GM19328 (cell line): Measurements from ENCODE around the gene RASSF5.

Experiments
- ATAC-seq: cut with Tn5 transposase; IDR thresholded peaks from one replicate; pipeline ENCODE4 v1.9.1; 2021; ENCODE audit warnings: mild to moderate bottlenecking, moderate library complexity; ENCODE audit not compliant: unreplicated experiment

RASSF5 gene, protein sequence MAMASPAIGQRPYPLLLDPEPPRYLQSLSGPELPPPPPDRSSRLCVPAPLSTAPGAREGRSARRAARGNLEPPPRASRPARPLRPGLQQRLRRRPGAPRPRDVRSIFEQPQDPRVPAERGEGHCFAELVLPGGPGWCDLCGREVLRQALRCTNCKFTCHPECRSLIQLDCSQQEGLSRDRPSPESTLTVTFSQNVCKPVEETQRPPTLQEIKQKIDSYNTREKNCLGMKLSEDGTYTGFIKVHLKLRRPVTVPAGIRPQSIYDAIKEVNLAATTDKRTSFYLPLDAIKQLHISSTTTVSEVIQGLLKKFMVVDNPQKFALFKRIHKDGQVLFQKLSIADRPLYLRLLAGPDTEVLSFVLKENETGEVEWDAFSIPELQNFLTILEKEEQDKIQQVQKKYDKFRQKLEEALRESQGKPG

DNA sequence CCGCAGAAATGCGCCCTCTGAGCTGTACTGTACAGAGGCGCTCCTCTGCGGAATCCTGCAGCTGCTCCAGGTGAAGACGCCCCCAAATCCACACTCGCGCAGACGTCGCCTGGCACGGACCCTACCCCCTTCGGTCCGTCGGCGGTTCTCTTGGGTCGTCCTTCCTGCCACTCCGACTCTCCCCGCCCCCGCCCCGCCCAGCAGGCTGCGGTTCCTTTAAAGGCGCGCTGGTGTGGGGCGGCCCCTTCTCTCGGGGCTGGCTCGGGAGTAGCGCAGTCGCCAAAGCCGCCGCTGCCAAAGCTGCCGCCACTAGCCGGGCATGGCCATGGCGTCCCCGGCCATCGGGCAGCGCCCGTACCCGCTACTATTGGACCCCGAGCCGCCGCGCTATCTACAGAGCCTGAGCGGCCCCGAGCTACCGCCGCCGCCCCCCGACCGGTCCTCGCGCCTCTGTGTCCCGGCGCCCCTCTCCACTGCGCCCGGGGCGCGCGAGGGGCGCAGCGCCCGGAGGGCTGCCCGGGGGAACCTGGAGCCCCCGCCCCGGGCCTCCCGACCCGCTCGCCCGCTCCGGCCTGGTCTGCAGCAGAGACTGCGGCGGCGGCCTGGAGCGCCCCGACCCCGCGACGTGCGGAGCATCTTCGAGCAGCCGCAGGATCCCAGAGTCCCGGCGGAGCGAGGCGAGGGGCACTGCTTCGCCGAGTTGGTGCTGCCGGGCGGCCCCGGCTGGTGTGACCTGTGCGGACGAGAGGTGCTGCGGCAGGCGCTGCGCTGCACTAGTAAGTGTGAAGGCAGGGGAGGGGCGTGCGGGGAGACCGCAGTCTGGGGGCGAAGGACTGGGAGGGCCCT, at the start of gene RASSF5:
TSS of gene RASSF5 (plus strand) at position 248 of the 846 bp plus-strand sequence. CDS start at position 320, 72 bp downstream.
- peak; percentile 52 for ATAC-seq

DNA sequence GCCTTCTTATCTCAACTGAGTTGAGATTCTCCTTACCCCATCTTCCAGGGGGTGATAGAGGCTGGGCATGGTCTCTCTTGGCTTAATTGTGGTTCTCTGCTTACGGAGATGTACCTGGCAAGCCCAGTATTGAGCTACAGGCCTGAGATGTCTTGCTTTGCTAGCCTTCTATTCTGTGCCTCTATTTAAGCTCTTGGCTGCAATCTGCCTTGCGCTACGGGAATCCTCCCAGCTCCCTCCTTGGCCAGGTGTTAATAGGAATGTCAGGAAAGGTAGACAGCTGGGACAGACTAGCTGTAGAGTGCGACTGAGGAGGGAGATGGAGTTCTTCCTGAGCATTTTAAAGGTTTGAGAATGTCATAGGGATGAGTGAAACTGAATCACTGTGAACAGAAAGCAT, 47.6 kb upstream of the RASSF5 start:
- ATAC-seq = no peak

DNA sequence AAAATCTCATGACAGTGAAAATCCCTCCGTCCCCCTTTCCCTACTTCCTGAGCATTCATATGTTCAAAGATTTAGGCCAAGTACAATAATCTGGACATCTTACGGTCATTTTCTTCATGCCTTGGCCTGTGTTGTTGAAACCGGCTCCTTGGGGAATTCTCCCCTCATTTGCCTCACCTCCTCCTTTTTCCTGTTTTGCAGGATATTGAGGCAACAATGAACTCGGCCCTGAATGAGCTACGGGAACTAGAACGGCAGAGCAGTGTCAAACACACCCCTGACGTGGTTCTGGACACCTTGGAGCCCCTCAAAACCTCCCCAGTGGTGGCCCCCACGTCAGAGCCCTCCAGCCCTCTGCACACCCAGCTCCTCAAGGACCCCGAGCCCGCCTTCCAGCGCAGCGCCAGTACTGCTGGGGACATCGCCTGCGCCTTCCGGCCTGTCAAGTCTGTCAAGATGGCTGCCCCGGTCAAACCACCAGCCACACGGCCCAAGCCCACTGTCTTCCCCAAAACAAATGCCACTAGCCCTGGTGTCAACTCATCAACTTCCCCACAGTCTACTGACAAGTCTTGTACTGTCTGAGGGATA, 46.4 kb upstream of the RASSF5 start:
- ATAC-seq = no peak

DNA sequence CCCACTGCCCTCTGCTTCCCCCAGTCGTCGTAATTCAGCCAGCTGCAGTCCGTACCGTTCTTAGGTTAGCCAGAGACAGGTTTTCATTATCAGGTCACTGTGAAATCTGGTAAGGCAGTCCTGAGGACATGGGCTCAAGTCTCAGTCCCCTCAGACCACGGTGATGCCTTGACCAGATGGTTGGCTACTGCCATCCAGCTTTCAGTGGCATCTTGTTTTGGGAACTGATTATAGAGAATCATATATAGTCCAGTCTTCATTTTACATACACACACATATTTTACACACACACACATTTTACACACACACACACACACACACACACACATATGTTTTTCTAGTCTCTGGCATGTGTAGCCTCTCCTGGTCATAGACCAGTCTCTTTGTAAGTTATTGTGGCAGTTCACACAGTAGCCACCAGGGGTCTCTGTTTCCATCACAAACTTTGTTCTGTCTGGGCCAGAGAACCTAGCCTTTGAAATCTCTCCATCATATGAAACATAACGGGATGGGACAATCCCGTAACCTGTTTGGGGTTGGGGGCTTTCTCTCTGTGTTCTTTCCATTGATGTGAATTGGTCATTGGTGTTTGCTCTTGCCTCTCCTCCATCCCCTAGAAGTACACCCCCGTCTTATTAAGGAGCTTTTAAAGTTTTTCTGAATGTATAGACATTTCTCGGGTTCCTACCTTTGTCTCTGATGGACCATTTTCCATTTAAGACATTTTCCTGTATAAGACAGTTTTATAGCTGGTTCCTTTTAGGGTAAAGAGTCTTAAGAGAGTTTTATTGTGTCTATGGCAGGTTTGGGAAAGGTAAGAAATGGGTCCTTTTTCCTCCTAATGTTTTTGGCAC, 45.5 kb upstream of the RASSF5 start:
- ATAC-seq = no peak

DNA sequence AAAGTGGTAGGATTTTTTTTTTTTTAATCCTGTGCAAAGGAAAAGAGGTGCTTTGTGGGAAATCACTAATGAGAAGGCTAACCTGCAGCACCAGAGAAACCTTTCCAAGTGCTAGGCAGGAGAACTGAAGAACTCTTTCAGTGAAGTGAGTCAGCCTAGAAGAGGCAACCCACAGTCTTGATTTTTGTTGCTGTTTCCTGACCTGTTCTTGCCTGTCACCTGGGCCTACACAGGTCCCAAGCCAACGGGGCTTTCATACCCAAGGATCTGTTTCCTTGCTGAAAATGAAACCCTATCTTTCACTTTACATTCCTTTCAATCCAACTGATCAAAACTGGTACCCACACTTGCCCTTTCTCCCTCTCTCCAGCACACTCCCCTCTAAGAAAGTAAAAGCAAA, 44.2 kb upstream of the RASSF5 start:
- ATAC-seq = no peak

DNA sequence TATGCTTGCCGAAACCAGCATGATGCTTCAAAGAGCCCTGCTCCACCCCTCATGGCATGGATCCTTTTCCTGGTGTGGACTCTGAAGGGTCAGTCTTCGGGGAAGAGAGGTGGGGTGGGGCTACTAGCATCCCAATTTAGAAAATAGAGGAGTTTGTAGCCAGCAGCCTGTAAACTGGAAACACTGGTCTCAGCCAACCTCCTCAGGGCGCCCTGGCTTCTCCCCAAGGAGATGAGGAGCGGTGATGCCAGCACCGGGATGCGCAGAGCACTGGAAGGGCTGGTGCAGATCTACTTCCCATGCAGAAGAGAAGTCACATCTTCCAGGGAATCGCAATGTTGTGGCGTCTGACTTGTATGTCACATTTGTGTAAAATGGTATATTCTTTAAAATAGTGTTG, 43.4 kb upstream of the RASSF5 start:
- ATAC-seq = no peak

DNA sequence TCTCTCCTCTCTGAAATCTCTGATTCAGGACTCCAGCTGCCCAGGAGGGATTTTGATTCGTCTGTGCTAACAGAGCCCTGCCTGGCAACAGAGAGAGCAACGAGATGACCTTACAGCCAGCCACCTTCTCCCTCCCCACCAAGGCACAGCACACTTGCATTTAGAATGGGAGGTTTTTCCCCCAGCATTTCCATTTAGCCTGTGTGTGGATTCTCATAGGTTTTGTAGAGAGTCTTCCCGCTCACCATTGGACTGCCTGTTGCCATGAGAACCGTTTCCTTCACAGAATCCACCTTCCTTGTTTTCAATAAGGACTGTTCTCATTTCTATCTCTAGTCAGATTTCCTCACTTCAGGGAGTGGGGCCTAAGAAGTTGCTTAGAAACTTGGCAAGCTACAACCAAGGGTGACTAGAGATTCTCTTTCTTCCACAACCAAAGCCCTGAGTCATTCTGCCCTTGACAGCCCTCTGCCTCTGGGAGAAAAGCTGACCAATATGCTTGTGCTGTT, 42.8 kb upstream of the RASSF5 start:
- ATAC-seq = no peak

DNA sequence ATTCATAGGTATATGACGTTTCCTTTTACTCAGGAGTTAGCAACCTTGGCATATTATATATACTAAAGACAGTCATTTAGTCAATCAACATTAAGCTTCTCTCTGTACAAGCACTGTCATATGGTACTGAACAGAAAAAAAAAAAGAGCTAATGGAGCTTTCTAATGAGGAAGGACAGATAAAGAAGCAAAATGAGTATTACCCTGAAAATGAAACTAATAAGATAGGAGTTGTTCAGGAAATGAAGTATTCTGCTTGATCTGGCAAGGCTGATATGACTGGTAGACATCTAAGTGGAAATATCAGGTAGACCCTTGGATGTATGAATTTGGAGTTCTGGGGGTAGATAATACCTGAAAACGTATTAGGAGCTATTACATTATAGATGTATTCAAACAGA, 41.4 kb upstream of the RASSF5 start:
- no peak for ATAC-seq

DNA sequence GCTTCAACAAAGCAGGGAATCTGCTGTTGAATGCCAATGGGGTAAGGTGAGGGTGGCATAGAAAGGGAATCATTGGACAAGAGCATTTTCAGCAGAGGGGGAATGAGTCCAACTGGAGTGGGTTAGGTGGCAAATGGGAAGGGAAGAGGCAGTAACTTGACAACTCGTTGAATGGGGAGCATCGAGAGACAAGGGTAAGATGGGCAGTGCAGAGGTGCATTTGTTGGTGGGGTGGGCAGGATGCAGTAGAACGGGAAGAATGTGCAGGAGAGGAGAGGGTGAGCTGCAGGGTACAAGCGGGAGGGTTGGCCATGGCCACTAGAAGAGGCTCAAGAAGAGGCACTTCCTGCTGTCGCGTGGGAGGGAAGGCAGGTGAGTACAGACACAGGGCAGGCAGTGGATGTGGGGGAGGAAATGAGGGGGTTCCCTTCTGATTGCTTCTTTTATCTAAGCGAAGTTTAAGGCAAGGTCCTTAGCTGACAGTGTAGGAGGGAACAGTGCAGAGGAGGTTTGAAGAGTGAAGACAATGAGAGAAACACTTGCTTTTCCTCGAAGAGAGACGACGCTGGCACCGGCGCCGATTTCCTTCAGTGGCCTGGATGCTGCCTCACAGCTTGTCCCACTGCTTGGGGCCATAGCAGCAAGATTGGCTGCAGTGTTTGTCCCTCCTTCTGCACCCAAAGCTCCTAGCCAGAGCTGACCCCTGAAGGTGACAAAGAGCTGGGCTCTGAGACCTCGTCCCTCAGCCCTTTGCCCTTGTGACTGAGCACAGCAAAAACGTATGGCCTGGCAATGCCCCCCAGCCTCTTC, 40.3 kb upstream of the RASSF5 start:
- ATAC-seq = no peak

DNA sequence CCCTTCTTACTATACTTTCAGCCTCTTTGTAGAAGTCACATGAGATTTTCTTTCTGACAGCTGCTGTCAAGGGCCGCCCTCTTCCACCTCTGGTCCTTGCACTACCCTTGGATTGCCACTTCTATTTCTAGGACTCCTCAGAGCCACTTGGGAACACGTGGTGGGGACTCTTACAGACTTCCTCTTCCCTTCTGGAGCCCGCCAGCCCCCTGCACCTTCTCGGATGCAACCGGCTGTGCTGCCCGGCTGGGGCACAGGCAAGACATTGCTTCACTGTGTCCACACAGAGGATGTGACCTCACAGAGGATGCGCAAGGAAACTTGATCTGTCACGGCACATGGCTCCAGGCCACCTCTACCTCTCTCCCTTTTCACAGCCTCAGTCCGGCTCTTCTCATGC, 39.4 kb upstream of the RASSF5 start:
- no peak for ATAC-seq

DNA sequence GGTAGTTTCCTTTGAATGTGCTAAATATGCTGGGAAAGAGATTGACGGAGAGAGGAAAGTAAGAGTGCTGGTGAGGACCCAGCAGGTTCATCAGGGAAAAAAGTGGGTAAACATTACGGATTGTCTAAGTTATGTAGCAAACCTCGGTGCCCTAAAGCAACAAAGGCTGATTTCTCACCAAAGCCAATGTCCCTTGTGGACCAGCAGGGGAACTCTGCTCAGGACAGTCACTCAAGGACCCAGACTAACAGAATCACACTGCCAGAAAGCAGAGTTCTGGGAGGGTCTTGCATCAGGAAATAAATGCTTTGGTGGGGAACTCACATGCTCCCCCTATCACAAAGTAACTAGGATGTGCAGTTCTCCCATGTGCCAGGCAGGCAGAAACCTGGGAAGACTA, 38.8 kb upstream of the RASSF5 start:
- ATAC-seq = no peak

DNA sequence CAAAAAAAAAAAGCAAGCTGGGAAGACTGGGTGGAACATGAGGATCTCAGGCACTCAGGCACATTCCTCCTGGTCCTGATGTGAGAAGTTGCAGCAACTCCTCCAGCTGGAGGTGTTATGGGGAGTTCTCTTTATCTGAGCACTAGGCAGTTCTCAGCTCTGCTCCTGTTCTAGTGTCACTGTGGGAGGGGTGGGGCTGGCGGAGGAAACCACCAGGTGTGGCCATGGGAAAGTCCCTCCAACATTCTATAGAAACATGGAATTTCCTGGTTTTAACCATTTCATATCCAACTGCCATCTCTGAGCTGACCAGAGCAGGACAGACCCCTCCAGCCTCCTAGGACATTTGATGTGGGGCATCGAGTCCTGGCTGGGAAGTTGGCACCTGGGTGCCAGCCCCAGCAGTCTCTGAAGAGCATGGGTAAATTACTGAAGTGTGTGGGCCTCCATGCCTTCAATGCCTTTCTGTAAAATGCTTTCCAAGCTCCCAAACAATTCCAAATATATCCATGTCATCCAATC, 37.9 kb upstream of the RASSF5 start:
- no peak for ATAC-seq

DNA sequence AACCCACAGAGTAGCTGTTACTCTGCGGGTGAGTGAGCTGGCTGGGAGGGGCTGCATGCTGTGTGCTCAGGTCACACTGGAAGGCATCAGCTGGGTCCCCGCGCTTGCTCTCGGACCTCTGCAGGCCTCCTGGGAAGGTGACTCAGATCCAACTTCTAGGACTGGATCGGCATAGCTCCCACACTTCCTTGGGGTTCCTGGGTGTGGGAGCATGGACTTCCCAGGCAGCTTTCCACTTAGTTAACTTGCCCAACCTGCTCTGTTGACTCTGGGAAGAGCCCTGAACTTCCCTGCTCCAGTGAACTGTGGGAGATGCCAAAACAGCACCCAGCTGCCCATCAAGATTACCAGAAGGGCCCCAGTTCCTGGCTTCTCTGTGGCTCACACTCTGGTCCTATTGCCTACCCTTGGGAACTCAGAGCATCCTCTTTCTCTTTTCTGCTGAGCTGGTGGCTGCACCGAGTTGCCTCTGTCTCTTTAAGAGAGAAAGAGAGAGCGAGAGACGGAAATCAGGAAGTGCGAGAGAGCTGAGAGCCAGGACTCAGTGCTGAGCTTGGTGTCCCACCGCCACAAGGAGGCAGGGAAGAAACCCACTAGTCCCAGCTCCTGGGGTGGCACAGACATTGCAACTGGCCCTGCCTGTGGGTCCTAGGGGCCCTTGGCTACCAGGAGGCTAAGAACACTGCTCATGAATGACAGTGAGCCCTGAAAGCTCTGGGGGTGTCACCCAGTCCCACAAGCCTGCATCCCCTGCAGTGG, 37.2 kb upstream of the RASSF5 start, which contains the start of gene IKBKE:
TSS of gene IKBKE (plus strand) at position 544 of the 759 bp plus-strand sequence. CDS start 2,752 bp downstream, outside the sequence.
- peak; percentile 51 for ATAC-seq

DNA sequence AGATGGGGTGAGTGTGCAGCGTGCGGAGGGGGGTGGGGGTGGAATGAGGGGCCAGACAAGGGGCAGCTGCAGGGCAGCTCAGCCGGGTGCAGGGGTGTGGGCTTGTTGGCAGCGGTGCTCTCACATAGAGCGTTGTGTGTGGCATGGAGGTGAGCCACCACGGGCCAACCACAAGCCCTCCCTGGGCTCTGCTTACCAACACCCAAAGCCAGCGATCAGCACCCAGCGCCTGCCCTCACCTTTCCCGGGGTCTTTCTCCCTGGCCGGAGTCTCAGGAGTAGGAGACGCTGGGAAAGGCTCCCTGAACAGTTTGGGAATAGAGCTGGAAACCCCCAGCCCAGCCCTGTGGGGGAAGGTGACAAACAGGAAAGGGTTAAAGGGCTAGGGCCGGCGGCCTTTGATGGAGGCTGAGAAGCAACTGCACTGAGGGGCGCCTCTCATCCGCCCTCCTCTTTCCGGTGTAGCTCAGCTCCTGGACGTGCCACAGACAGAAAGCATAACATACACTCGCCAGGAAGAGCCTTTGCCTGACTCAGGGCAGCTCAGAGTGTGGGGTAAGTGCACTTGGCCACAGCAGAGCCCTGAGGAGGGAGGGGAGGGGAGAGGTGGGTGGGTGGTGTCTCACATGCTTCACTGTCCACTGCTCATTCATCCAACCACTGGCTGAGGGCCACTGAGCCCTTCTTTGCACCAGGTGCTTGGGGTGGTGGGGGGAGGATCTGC, 36.5 kb upstream of the RASSF5 start:
- ATAC-seq = no peak

DNA sequence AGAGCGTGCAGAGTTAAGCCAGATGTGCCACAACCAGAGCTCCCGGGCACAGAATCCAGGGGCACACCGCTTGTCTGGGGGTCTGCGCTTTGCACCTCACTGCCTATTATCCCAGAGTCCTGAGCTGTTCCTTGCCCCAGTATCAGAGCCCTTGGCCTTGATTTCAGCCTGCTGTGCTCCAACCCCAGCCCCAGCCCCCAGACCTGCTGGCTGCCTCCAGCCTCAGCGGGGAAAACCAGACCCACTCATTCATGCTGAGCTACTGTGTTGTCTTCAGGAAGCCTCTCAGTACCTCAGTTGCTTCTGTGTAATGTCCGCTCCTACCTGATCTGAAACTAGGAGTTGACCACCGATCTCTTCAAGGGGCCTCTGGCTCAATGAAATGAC, 35.9 kb upstream of the RASSF5 start:
- ATAC-seq = no peak

DNA sequence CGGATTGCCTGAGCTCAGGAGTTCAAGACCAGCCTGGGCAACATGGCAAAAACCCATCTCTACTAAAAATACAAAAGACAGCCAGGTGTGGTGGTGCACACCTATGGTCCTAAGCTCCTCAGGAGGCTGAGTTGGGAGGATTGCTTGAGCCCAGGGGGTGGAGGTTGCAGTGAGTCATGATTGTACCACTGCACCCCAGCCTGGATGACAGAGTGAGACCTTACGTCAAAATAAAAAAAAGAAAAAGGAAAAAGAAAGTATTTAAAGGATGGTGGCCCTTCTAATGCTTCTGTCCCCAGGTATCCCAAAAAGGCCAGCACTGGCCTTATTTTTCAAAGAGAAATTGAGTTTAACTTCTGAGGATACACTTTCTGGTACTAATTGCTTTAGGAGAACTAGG, 35.3 kb upstream of the RASSF5 start:
- no peak for ATAC-seq

DNA sequence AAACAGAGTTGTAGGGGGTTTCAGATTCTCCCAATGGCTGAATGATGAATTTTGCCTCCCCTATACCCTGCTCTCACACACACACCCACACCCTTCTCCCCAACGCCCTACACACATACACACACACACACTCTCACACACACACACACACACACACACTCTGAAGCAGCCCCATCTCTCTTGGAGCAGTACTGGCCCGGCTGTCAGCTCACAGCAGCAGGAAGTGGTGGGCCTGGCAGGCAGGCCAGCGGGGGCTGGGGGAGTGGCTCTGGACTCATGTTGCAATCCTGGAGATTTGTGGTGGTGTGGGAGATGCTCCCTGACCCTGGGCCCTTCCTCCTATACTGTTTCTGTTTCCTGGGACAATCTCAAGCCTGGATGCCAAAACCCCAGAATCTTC, 34.9 kb upstream of the RASSF5 start:
- no peak for ATAC-seq

DNA sequence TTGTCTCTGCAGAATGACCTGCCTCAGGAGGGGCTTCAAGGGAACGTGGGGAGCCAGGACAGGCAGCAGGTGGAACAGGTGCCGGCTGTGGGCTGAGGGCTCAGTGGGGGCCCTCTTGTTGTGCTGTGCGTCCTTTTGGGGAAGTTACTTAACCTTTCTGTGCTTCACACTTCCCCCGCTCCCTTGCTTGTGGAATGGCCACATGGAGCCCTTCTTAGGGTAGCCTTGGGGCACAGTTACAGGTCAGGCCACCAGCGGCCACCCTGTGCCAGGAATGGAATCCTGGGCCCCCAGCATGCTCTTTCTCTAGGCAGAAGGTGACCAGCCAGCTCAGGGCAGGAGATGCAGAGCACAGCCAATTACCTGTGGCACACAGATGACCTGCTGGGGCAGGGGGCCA, 34.4 kb upstream of the RASSF5 start:
- ATAC-seq = no peak
